ENCODE data around the gene CTNNBL1.

DNA sequence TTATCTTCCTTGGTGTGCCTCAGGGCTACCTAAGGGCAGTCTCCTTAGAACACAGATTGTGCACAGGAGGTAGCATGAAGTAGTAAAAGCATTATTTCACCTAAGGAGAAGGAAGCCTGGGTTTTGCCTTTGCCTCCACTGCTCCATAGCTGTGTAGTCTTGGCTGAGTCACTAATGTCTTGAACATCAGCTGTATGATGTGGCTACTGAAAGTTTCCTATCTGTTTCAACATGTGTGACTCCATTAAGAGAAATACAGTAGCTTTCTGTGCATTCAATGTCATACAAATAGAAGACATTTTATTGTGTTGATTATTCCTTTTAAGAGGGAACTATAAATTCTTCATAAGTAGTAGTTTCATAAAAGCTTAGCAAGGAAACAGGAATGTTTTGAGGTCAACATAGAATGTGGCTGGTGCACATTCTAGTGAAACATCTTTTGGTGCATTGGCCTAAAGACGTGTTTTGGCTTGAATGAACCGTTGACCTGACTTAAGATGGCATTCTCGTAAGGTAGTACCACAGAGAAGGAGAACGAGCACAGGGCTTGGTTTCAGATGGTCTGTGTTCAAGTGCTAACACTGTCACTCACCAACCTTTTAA lies 70.6 kb downstream of the CTNNBL1 start:
- TF ChIP-seq, protein P1, sequence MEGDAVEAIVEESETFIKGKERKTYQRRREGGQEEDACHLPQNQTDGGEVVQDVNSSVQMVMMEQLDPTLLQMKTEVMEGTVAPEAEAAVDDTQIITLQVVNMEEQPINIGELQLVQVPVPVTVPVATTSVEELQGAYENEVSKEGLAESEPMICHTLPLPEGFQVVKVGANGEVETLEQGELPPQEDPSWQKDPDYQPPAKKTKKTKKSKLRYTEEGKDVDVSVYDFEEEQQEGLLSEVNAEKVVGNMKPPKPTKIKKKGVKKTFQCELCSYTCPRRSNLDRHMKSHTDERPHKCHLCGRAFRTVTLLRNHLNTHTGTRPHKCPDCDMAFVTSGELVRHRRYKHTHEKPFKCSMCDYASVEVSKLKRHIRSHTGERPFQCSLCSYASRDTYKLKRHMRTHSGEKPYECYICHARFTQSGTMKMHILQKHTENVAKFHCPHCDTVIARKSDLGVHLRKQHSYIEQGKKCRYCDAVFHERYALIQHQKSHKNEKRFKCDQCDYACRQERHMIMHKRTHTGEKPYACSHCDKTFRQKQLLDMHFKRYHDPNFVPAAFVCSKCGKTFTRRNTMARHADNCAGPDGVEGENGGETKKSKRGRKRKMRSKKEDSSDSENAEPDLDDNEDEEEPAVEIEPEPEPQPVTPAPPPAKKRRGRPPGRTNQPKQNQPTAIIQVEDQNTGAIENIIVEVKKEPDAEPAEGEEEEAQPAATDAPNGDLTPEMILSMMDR (conservative IDR thresholded peaks at IDR 0.05 in 1 of 2, IDR thresholded peaks at IDR 0.05 in 1 of 2; ENCODE audit: low read depth in 1 of 2, low read length in 2 of 2), result no peak
- no peak for TF ChIP-seq EZH2 (IDR thresholded peaks at IDR 0.05; ENCODE audit: low read length, missing control alignments)
